HG02852 (cell line): ENCODE results near the gene CACYBP.
A peak's percentile ranks its signal among the peaks of the same experiment; 100 is the strongest.

Source experiments
- ATAC-seq: cut with Tn5 transposase; IDR thresholded peaks from one replicate; pipeline ENCODE4 v1.9.1; 2021; ENCODE audit warnings: mild to moderate bottlenecking, moderate library complexity; ENCODE audit not compliant: unreplicated experiment

CACYBP gene

DNA sequence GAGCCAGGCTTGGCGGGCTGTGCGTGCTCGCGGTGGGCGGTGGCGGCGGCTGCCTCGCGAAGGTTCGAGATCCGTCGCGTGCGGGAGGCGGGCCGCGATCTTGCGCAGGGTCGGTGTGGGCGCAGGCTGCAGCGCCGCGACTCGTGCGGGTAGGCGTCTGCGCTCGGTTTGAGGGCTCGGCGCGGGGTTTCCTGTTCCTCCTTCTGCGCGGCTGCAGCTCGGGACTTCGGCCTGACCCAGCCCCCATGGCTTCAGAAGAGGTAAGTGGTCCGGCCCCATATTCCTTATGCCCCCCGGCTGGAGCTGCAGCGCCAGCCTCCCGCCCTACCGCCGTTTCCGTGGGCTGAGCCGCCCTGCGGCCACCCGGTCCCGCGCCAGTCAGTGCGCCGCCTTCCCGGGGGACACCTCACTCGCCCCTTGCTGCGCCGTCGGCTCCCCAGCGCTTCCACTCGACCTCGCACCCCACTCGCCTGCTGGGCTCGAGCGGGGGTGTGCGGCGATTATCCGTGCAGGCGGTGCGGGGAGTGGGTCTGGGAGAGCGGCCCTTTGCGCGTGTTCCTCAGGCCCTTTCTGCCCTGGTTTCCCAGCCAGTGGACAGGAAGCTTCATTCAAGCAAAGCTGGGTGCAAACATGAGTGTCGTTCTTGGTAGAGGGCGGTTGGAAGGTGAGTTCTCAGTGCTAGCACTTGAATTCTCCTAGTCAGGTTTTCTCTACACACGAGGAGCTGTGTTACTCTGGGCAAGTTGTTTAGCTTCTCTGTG is at the start of gene CACYBP:
TSS of gene CACYBP (plus strand) at position 12 of the 761 bp plus-strand sequence. CDS start at position 246, 234 bp downstream.
- ATAC-seq, result peak; percentile 14

- peak; percentile 56 for ATAC-seq
Observed at GRCh38 chr1:174953285-174954072, 46.3 kb upstream of the CACYBP start.

DNA sequence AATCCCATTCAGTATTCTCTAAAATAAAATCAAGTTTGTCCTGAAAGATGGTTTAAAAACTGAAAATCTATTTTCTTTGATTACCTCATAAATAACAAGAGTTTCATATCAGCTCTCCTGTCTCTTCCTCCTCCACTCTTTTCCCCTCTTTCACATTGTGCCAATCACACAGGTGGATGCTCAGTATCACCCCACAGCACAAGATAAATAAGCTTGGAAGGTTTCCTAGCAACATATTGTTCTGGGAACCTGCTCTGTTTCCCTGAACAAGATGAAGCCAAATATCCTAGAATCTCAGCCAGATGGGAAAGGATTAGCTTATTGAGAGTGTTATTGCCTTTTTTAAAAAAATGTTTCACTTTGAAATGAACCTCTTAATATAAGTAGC is 45.7 kb upstream of the CACYBP start:
- ATAC-seq, result peak; percentile 24

GRCh38 chr1:174954671-174955669 is 44.8 kb upstream of the CACYBP start:
- no peak for ATAC-seq

DNA sequence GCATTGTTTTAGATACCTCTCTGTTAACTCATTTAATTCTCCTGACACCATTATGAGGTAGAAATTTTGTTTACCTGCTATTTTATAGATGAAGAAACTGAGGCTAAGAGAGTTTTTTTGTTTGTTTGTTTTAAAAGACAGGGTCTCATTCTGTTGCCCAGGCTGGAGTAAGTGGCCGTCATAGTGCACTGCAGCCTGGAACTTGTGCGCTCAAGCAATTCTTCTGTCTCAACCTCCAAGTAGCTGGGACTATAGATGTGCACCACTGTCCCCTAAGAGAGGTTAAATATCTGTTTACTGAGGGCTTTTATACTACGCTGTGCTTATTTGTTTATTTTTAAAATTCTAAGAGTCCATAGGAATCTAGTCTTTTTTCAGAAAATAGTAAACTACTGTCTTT is 43.7 kb upstream of the CACYBP start:
- ATAC-seq, result no peak

DNA sequence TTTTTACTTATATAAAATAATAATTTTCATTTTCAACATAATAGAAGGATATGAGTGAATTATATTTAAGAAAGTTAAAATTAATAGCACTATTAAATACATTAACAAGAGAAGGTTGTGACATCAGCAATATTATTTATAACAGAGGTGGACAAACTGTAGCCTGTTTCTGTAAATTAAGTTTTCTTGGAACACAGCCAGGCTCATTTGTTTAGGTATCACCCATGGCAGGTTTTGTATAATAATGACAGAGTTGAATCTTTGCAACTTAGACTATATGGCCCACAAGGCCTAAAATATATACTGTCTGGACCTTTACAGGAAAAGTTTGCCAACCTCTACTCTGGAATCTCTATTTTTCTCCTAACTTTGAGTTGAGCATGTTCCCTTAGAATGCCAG is 42.8 kb upstream of the CACYBP start:
- no peak for ATAC-seq

DNA sequence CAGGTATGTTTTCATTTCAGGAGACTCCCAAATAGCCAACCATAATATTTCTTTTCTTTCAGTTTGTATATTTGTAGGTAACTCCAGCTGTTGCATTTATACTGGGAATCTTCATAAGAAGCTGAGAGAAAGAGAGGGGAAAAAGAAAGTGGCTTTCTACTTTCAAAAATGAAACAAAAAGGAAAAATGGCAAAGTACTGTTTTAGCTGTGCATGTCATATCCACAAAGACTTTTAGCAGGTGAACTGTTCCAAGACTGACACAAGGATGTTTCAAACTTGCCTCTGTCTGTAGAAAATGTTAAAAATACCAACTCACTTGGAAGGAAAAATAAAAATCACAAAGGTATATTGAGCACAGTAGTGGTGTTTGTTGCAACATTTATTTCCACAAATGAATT is 41.9 kb upstream of the CACYBP start:
- no peak for ATAC-seq

DNA sequence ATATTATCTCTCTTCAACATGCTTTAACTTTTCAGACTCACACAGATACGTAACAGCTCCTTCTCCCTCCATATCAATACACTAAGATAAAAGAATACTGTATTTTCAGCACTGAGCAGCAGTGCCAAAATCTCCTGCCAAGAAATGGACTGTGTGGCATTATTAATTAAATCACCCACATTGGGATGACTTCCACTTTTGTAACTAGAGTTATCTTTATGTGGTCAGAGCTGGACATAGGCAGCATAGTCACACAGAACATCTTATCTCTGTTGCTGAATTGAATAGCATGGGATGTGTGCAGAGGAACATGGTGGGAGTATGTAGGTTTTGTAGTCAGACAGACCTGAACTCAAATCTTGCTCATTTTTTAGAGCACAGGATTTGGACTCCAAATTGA is 41.4 kb upstream of the CACYBP start:
- ATAC-seq, result no peak

- ATAC-seq, result no peak
Observed at GRCh38 chr1:174960362-174960761, 39.4 kb upstream of the CACYBP start.

GRCh38 chr1:174963529-174964125 is 36.1 kb upstream of the CACYBP start:
- ATAC-seq, result no peak

GRCh38 chr1:174964261-174964971 is 35.3 kb upstream of the CACYBP start:
- ATAC-seq, result peak; percentile 38

DNA sequence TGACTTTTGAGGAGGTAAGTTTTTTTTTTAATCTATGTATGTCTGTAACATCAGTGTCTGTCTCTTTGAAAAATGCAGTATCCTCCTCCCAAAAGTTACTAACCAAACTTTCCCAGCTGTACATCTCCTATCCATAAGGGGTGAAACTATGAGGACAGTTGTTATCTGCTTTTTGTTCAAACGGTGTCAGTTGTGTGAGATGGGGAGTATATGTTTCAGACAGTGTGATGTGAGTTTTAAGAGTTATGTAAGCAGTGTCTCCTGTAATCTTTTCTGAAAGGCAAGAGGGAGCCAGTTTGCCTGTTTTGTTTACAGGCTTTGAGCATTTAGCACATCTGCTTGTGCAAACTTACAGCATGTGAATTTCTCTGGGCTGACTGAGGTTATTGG is 34.8 kb upstream of the CACYBP start:
- ATAC-seq, result no peak

DNA sequence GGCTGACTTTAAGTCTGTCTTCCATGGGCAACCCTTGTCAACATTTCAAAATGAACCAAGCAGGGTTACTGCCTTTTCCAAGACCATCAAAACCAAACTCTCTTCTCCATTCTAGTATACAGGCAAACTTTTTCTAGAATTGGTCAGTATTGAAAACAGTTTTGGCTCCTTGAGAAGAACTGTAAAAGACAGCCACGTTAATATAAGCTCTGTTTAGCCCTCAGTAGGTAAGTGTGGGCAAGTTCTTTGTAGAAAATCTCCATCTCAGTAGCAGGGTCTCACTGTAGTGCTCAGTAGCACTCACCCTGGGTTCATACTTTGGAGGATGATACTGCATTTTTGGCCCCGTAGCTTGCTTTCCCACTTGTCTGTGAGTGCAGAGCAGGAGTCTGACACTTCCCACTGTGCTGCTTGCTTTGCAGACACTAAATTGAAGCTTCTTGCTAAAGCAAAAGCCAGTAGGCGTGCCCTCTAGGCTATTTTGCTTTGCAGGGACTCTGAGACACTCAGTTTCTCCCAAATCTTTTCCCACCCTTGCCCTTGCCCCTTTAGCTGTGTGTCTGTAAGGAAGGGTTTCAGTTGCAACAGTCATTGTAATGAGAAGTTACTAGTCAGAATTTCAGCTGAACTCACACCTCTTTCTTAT is 34.3 kb upstream of the CACYBP start:
- no peak for ATAC-seq

- ATAC-seq, result no peak
Observed at GRCh38 chr1:174966008-174966572, 33.7 kb upstream of the CACYBP start.

DNA sequence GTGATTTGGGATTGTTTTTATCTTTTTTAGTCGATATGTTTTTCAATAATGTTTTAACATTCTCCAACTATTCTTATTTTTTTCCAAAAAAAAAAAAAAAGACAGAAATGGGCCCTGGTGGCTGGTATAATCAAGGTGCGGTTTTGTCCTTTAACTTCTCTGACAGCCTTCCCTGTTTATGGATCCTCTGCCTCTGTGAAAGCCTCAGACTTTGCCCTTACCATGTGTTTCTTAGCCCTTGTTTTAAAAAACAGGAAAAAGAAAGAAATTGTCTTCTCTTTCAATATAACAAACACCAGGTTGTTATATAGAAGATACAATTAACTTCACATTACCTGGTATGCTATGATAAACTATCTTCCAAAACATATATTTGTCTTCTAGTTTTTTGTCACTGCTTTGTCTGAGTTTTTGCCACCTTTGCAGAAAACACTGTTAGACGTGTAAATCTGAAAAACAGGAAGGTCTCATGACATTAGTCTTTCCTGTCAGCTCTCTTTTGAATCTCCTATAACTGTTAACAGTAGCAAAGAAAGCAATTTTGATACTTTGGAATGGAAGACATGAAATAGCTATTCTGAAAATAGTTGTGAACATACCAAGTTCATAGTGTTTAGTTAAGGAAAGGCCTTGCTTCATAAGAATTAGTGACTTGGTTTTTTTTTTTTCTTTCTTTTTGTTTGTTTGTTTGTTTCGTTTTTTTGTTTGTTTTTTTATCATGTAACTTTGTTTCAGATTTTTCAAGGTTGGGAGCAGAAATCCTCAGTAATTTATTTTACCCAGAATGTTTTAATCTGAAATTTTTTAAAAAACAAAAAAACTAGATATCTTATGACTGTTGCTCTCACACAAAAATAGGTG is 31.7 kb upstream of the CACYBP start:
- ATAC-seq, result no peak

DNA sequence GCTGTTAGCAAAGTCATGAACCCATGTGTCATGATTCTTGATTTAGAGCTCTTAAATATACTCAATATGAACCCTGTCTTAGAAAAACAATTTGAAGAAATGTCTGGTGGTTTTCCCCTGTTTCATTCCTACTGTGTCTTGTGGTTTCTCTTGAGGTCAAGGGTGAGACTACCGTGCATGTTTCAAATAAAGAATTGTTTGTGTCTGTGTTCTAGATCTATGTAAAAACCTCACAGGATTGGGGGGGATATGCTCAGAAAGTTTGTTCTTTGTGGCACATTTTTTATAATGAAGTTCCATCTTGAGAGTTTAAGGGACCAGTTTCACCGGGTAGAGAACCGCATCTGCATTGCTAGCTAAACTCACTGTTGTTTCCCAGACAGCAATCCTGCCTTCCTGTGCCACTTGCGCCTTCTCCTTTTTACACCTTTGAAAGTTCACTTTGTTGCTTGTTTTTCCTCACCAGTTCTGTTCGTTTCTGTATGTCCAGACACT is 30.9 kb upstream of the CACYBP start:
- ATAC-seq, result peak; percentile 86

- peak; percentile 48 for ATAC-seq
Observed at GRCh38 chr1:174969977-174970376, 29.8 kb upstream of the CACYBP start.

- no peak for ATAC-seq
Observed at GRCh38 chr1:174971466-174971865, 28.3 kb upstream of the CACYBP start.
